Measurements from ENCODE around the gene TLR9.
"Not testable (repeated sequence)": the region's sequence is repeated elsewhere in the genome, so short reads cannot be mapped to it uniquely, and the experiment has no call there.

TLR9 gene

DNA sequence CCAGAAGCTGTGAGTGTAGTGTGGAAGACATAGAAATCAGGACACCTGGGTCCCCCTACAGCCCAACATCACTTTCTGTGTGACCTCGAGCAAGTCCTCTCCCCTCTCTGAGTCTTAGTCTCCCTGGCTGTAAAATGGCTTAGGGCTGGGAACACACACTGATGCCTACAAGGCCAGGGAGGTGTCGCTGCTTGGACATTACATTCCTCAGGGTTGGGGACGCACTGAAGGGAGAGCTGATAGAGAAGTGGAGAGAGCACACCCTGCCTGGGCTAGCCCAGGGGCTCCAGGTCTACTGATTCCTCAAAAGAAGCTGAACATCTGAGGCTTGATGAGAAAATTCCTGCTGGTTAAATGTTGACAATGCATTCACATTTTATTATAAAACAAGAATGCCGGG lies 33.8 kb downstream of the TLR9 start:
- DNase-seq = no peak

GRCh38 chr3:52190294-52191074 lies 35.0 kb downstream of the TLR9 start:
- DNase-seq = no peak

- DNase-seq = no peak
Measured at GRCh38 chr3:52188556-52188955, 36.9 kb downstream of the TLR9 start.

- no peak for DNase-seq
Measured at GRCh38 chr3:52186729-52187128, 38.7 kb downstream of the TLR9 start.

DNA sequence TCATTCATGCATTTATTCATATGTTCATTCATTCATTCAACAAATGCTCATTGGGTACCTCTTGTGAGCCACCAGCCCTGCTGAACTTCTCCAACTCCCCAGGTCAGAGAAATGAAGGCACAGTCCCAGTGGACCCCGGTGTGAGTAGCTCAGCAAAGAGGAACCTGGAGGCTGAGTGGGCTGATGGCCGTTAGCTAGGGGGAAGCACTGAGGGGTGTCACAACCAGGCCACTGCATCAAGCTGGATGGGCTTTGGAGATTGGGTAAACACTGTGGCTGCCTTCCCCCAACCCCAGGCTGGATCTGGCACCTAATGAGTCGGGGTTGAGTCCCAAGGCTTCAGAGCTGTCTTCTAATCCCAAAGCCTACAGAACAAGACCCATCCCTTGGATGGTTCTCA lies 39.6 kb downstream of the TLR9 start:
- DNase-seq = no peak

GRCh38 chr3:52185311-52185710 lies 40.1 kb downstream of the TLR9 start:
- no peak for DNase-seq

DNA sequence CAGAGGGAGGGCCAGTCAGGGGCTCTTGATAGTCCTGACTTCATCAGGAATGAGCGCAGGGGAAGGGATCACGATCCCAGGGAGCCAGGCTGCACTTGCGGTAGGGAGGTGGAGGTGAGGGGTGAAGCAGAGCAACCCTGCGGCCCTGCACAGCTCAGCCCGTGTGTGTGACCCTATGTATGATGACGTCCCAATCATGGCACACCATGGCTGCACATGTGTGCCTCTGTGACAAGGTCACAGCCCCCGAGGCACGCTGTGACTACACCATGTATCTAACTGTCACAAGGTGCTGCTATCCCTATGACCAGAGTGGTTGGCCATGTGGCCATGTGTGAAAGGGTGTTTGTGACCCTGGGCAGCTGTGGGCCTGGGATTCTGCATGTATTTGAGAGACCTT lies 40.8 kb downstream of the TLR9 start:
- no peak for DNase-seq

GRCh38 chr3:52183786-52184445 lies 41.5 kb downstream of the TLR9 start:
- DNase-seq = no peak

DNA sequence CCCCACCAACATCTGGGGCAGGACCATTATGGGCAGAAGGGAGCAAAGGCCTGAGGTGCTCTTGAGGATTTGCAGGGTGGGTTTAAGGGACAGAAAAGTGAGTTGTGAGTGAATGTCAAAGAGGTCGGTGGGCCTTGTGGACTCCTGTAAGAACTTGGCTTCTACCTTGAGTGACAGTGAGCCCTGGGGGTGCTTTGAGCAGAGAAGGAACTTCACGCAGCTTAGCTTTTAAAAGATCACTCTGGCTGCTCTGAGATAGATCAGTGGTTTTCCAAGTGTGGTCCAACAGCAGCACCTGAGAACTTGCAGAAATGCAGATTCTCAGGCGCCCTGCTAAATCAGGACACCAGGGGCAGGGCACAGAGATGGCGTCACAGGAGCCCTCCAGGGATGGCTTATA lies 42.8 kb downstream of the TLR9 start:
- DNase-seq = no peak

- no peak for DNase-seq
Measured at GRCh38 chr3:52182196-52182595, 43.2 kb downstream of the TLR9 start.

DNA sequence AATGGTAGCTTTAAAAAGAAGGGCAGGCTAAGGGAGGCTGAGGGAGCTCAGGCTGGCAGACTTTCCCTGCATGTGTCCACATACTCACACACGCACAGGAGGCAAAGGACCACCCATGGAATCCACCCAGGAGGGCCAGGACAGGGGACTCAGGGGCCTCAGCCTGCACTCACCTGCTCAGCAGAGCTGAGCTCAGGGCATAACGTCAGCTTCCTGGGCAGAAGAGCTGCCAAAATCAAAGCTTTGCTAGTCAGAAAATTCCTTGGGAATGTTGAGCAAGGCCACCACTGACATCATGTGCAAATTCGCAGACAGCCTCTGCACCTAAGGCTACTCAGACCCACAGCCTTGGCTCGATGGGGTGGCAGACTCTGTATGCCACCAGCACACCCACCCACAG lies 43.9 kb downstream of the TLR9 start:
- no peak for DNase-seq

DNA sequence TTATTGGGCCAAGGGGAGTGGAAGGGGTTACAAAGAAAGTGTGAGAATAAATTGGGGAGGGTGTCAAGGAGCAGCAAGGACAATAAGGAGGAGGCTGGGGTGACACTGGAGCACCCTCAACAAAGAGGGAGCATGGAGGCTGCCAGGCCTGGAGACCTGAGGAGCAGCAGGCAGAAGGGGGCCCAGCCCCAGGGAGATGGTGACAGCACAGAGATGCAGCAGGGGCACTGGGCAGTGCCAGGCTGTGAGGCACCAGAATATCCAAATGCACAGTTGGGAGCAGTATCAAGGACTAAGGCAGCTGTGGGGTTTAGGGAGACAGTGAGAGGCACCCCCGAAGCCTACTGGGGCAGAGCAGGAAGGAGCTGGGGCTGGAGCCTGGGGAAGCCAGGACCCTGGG lies 46.9 kb downstream of the TLR9 start:
- DNase-seq = no peak

DNA sequence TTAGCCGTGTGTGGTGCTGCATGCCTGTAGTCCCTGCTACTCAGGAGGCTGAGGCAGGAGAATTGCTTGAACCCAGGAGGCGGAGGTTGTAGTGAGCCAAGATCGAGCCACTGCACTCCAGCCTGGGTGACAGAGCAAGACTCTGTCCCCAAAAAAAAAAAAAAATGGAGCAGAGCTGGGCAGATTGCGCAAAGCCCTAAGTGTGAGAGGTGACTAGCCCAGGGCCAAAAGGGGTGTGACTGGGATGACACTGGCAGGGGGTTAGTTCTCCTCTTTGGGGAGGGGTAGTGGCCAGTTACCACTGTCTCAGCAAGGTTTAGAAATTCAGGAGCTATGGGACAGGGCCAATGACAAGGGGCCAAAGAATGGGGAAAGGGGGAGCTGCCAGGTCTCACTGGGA lies 47.3 kb downstream of the TLR9 start:
- not testable (repeated sequence) for DNase-seq

- no peak for DNase-seq
Measured at GRCh38 chr3:52177701-52178042, 47.8 kb downstream of the TLR9 start.

- DNase-seq = no peak
Measured at GRCh38 chr3:52176951-52177700, 48.3 kb downstream of the TLR9 start.

DNA sequence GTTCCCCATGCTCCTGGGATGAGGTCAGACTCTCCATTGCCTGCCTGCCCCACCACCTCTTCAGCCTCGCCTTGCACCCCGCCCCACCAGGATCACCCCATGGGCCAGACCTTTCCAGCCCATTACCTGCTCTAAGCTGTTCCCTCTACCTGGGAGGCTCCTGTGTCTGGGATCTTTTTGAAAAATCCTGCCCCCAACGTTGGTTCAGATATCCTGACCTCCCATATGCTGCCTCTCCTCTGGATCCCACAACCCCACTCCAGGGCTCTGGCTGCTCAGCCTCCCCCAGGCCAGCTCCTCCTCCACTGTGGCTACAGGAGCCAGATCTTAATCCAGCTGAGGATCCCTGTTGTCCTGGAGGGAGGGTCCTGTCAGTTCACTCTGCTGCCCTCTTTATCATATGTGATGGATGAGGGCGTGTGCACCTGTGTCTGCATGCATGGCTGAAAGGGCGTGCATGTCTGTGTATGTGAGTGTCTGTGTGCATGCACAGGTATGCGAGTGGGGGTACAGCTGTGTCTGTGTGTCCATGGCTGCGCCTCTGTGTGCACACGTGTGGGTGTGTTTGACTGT lies 49.2 kb downstream of the TLR9 start:
- DNase-seq = no peak

GRCh38 chr3:52175416-52176179 lies 49.8 kb downstream of the TLR9 start:
- no peak for DNase-seq

DNA sequence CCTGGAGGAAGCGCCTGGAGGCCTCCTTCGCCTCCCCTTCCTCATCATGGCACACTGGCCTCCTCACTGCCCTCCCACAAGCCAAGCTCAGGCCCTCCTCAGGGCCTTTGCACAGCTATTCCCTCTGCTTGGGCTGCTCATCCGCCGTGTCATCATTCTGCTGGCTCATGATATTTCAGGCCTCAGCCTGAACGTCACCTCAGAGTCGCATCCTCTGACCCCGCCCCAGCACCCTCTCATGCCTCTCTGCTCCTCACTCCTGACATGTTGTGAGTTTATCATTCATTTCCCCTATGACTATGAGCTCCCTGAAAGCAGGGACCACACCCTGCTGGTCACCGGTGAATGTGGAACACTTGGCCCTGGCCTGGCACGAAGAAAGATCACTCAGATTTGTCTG lies 50.5 kb downstream of the TLR9 start:
- no peak for DNase-seq

DNA sequence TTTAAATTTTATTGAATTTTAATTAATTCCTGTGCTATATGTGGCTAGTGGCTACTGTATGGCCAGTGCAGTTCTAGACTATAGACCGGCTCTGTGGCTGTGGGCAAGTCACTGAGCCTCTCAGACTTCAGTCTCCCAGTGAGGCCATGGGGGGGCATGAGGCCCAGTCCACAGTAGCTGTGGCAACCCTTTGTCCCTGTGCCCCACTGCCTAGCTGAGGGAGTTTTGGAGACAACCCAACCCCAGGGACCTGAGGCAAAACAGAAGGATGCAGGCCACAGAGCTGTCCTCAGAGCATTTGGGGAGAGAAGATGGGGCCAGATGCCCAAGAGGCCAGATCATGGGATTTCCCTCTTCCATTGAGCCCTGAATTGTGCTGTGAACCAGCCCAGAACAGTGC lies 52.3 kb downstream of the TLR9 start:
- DNase-seq = no peak

DNA sequence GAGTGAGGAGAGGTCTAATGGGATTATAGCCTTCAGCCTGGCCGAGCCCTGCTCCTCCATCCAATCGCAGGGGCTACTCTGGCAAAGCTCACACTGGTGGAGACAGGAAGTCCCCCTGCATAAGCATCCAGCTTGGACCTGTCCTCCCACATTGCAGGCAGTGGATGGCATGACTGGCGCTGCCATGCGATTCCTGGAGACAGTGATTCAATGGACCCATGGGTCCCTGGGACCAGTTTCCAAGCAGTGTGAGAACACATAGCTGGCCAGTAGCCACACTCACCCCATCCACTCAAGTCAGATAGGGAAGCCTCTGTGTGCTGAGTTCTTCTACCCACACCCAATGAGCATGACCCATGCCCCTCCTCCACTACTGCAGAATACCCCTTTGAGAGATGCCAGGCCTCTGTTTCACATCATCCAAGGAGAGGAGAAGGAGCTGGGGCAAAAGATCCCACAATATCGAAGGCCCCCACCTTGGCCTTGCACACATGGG lies 53.1 kb downstream of the TLR9 start:
- DNase-seq = no peak

- no peak for DNase-seq
Measured at GRCh38 chr3:52171514-52172261, 53.8 kb downstream of the TLR9 start.

Data from KG1 (cell line).